SK-N-SH (cell line): ENCODE measurements around the gene ERGIC2. TPM values are rescaled to one million over a fixed set of nuclear protein-coding genes. Genes with fewer than 3 reads are reported as not detected.

ENCODE experiments used
- CTCF ChIA-PET: fragments of 300-600, 350-600 bp; formaldehyde crosslinking; extraction: SDS; loops from one replicate; lab custom pipeline; 2021; lab: Yijun Ruan, JAX
- POLR2A ChIA-PET: fragments of 350-600 bp; sonication (Branson Sonifier 250); formaldehyde crosslinking; extraction: SDS; loops from one replicate; lab custom pipeline; 2020; ENCODE audit warnings: antibody characterized with exemption, inconsistent platforms; lab: Yijun Ruan, JAX
- DNase-seq: peaks from one replicate; pipeline ENCODE4 v3.0.0; 2012
- H2AFZ ChIP-seq: fragments of 200-600 bp; sonication (generic); 2 replicates; pipeline ENCODE4 v1.8.1; 2016; ENCODE audit warnings: antibody characterized with exemption, mild to moderate bottlenecking, low read depth
- H3F3A ChIP-seq: fragments of 200-600 bp; sonication (generic); replicated peaks from 2 replicates; pipeline ENCODE3; 2016; ENCODE audit warnings: antibody characterized with exemption, mild to moderate bottlenecking; ENCODE audit not compliant: insufficient read depth
- H3K27ac ChIP-seq, 2 experiments: fragments of 200-500 bp in 1 of 2; fragments of 200-600 bp in 1 of 2; sonication (Bioruptor generic) in 1 of 2; sonication (generic), shearing (Covaris generic) in 1 of 2; 2 replicates each; pipeline versions ENCODE4 v1.5.1 to v1.6.1; 2014 to 2016; ENCODE audit warnings: low read depth in 2 of 2, inconsistent platforms in 1 of 2, low read length in 1 of 2, mild to moderate bottlenecking in 1 of 2, mixed read lengths in 1 of 2
- H3K27me3 ChIP-seq: fragments of 200-600 bp; sonication (generic), shearing (Covaris generic); 2 replicates; pipeline ENCODE4 v1.6.1; 2016; ENCODE audit warnings: mixed run types; ENCODE audit not compliant: insufficient read depth
- H3K36me3 ChIP-seq, 2 experiments: fragments of 200-500 bp in 1 of 2; fragments of 200-600 bp in 1 of 2; sonication (Bioruptor generic) in 1 of 2; sonication (generic) in 1 of 2; replicated peaks in 1 of 2; 2 replicates each; pipeline versions ENCODE3 to v1.5.1; 2014 to 2016; ENCODE audit warnings: low read length in 1 of 2, mild to moderate bottlenecking in 1 of 2; ENCODE audit not compliant: insufficient read depth in 2 of 2, control insufficient read depth in 1 of 2
- H3K4me1 ChIP-seq, 2 experiments: fragments of 200-500 bp in 1 of 2; fragments of 200-600 bp in 1 of 2; sonication (Bioruptor generic) in 1 of 2; sonication (generic), shearing (Covaris generic) in 1 of 2; 2 replicates each; pipeline versions ENCODE4 v1.5.1 to v1.6.1; 2014 to 2016; ENCODE audit warnings: low read depth in 1 of 2, low read length in 1 of 2, mixed run types in 1 of 2; ENCODE audit not compliant: insufficient read depth in 2 of 2, control insufficient read depth in 1 of 2
- H3K4me2 ChIP-seq: fragments of 200-600 bp; sonication (generic), shearing (Covaris generic); 2 replicates; pipeline ENCODE4 v1.6.1; 2017; ENCODE audit warnings: mixed run types
- H3K4me3 ChIP-seq, 2 experiments: fragments of 200-500 bp in 1 of 2; fragments of 200-600 bp in 1 of 2; sonication (Bioruptor generic) in 1 of 2; sonication (generic), shearing (Covaris generic) in 1 of 2; 2 replicates each; pipeline versions ENCODE4 v1.5.1 to v1.8.1; 2014 to 2016; ENCODE audit warnings: low read depth in 2 of 2, inconsistent platforms in 1 of 2, low read length in 1 of 2, mild to moderate bottlenecking in 1 of 2, mixed read lengths in 1 of 2, moderate library complexity in 1 of 2
- H3K79me2 ChIP-seq: fragments of 200-600 bp; sonication (generic); 2 replicates; pipeline ENCODE4 v1.8.1; 2017; ENCODE audit warnings: mild to moderate bottlenecking; ENCODE audit not compliant: insufficient read depth
- H3K9ac ChIP-seq: fragments of 200-600 bp; sonication (generic); 2 replicates; pipeline ENCODE4 v1.6.1; 2017; ENCODE audit warnings: mixed run types
- H3K9me2 ChIP-seq: fragments of 200-600 bp; sonication (generic); 2 replicates; pipeline ENCODE4 v1.6.1; 2017; ENCODE audit warnings: mixed run types
- H3K9me3 ChIP-seq: fragments of 200-600 bp; sonication (generic); 2 replicates; pipeline ENCODE4 v1.6.1; 2017; ENCODE audit warnings: mixed run types, mild to moderate bottlenecking, moderate library complexity
- H4K20me1 ChIP-seq: fragments of 200-600 bp; sonication (generic); 2 replicates; pipeline ENCODE4 v1.6.1; 2017; ENCODE audit warnings: mild to moderate bottlenecking, mixed run types; ENCODE audit not compliant: insufficient read depth
- CHD2 ChIP-seq: fragments of 150-350 bp; IDR thresholded peaks from 2 replicates; pipeline ENCODE4 v1.6.1; 2018; ENCODE audit warnings: low read length; ENCODE audit not compliant: partially characterized antibody
- EP300 ChIP-seq, 2 experiments: IDR thresholded peaks; 2 replicates each; pipeline versions ENCODE4 v1.4.0 to v1.6.1; 2012; ENCODE audit warnings: borderline replicate concordance in 1 of 2, low read depth in 1 of 2, low read length in 1 of 2
- EZH2phosphoT487 ChIP-seq: fragments of 200-600 bp; sonication (generic); IDR thresholded peaks from 2 replicates; pipeline ENCODE4 v1.6.1; 2017; ENCODE audit warnings: low read depth, mixed run types, mild to moderate bottlenecking, antibody characterized with exemption, moderate library complexity, borderline replicate concordance
- FOXJ3 ChIP-seq: sonication (generic); formaldehyde crosslinking; IDR thresholded peaks from 2 replicates; pipeline ENCODE4 v1.5.1; 2020; ENCODE audit warnings: mild to moderate bottlenecking, missing genetic modification reagents
- GATA2 ChIP-seq: sonication (generic); formaldehyde crosslinking; IDR thresholded peaks from 2 replicates; pipeline ENCODE4 v1.5.0; 2020; ENCODE audit warnings: mild to moderate bottlenecking, missing genetic modification reagents
- JUND ChIP-seq: IDR thresholded peaks from 2 replicates; pipeline ENCODE4 v1.4.0; 2012
- NFIC ChIP-seq: IDR thresholded peaks from 2 replicates; pipeline ENCODE4 v1.4.0; 2012; ENCODE audit warnings: borderline replicate concordance
- NRF1 ChIP-seq: IDR thresholded peaks from 2 replicates; pipeline ENCODE4 v1.6.1; 2012; ENCODE audit warnings: low read depth, mild to moderate bottlenecking, low read length
- POLR2AphosphoS5 ChIP-seq: IDR thresholded peaks from 2 replicates; pipeline ENCODE4 v1.6.1; 2012; ENCODE audit warnings: low read depth, low read length
- RCOR1 ChIP-seq: fragments of 150-350 bp; IDR thresholded peaks from 2 replicates; pipeline ENCODE4 v1.6.1; 2017; ENCODE audit warnings: antibody characterized with exemption, low read length
- RFX5 ChIP-seq: IDR thresholded peaks from 2 replicates; pipeline ENCODE4 v1.6.1; 2012; ENCODE audit warnings: mild to moderate bottlenecking, improper control_type of control experiment, low read length
- YY1 ChIP-seq: IDR thresholded peaks from 2 replicates; pipeline ENCODE4 v1.4.0; 2012; ENCODE audit warnings: low read depth, mild to moderate bottlenecking
- WGBS: methylation state at CpG from one replicate; pipeline ENCODE4 v1.1.6; 2017; ENCODE audit warnings: low lambda C conversion rate; 5-methylcytosine and 5-hydroxymethylcytosine counted together
- polyA plus RNA-seq, 3 experiments: library from polyadenylated mRNA; depleted of rRNA; stranded (reverse); fragments of >200 nt; gene quantifications; 2 replicates each; pipeline ENCODE4 v1.2.3, GENCODE V29; 2012
- TF ChIP-seq, protein P1 (sequence below): IDR thresholded peaks from 2 replicates; pipeline ENCODE4 v1.6.1; 2012; ENCODE audit warnings: mild to moderate bottlenecking, low read depth, low read length, moderate library complexity
- TF ChIP-seq, protein P2 (sequence below): fragments of 200-600 bp; sonication (generic); IDR thresholded peaks from 2 replicates; pipeline ENCODE4 v1.6.1; 2017; ENCODE audit warnings: antibody characterized with exemption, mild to moderate bottlenecking, moderate library complexity
- TF ChIP-seq, protein P3 (sequence below): IDR thresholded peaks from 2 replicates; pipeline ENCODE4 v1.4.0; 2012; ENCODE audit warnings: low read depth, borderline replicate concordance

ERGIC2 gene
- polyA plus RNA-seq, 1 of the 3 experiments (the other 2 are of a cell fraction): 22.1 TPM

DNA sequence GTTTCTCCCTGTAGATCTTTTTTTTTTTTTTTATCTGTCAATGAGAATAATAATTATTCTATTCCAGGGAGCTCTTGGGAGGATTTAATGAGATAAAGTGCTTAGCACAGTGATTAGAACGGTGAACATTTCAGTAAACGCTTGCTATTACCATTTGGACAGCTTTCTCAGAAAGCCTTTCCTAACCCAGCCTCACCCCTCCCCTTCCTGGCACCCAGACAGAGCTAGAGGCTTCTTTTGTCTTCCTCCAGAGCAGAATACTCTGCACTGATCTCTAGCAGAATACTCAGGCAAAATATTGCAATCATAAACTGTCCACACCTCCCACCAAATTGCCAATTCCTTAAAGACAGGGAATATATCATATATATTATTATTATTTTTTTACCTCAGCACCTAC is 66.6 kb downstream of the ERGIC2 start:
- Histone ChIP-seq H3K9me3 (no peaks in the 10 kb centered on the region), H4K20me1 (no peaks in the 10 kb centered on the region), H3K27ac (no peak overlapping the region), H3K4me1 (peaks cover 5 to 9% of the 10 kb centered on the region in 2 experiments; a peak in 3 of 4 replicates), H3K9me2 (no peaks in the 10 kb centered on the region), H3K9ac (no peak overlapping the region), H3K36me3 (peaks cover 0 to 4% of the 10 kb centered on the region in 2 experiments), H2AFZ (no peak overlapping the region), H3K79me2 (no peaks in the 10 kb centered on the region), H3K27me3 (no peaks in the 10 kb centered on the region), H3K4me3 (no peak overlapping the region), H3K4me2 (no peak overlapping the region), H3F3A (peaks cover 18% of the 10 kb centered on the region)
- WGBS: 74% methylated on average over 2 of the region's 2 CpGs
- CTCF ChIA-PET: interaction anchor here (6.9 kb wide), 1 partner anchor 243 kb away, joined by 109 read pairs; no protein-coding TSS in a partner anchor
- no peak for DNase-seq
- TF ChIP-seq RFX5: no peak
- TF ChIP-seq NFIC: no peak
- no peak for TF ChIP-seq EZH2phosphoT487
- TF ChIP-seq, protein P1, sequence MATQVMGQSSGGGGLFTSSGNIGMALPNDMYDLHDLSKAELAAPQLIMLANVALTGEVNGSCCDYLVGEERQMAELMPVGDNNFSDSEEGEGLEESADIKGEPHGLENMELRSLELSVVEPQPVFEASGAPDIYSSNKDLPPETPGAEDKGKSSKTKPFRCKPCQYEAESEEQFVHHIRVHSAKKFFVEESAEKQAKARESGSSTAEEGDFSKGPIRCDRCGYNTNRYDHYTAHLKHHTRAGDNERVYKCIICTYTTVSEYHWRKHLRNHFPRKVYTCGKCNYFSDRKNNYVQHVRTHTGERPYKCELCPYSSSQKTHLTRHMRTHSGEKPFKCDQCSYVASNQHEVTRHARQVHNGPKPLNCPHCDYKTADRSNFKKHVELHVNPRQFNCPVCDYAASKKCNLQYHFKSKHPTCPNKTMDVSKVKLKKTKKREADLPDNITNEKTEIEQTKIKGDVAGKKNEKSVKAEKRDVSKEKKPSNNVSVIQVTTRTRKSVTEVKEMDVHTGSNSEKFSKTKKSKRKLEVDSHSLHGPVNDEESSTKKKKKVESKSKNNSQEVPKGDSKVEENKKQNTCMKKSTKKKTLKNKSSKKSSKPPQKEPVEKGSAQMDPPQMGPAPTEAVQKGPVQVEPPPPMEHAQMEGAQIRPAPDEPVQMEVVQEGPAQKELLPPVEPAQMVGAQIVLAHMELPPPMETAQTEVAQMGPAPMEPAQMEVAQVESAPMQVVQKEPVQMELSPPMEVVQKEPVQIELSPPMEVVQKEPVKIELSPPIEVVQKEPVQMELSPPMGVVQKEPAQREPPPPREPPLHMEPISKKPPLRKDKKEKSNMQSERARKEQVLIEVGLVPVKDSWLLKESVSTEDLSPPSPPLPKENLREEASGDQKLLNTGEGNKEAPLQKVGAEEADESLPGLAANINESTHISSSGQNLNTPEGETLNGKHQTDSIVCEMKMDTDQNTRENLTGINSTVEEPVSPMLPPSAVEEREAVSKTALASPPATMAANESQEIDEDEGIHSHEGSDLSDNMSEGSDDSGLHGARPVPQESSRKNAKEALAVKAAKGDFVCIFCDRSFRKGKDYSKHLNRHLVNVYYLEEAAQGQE: no peak
- TF ChIP-seq POLR2AphosphoS5: no peak
- no peak for TF ChIP-seq CHD2
- POLR2A ChIA-PET: no interaction called here

DNA sequence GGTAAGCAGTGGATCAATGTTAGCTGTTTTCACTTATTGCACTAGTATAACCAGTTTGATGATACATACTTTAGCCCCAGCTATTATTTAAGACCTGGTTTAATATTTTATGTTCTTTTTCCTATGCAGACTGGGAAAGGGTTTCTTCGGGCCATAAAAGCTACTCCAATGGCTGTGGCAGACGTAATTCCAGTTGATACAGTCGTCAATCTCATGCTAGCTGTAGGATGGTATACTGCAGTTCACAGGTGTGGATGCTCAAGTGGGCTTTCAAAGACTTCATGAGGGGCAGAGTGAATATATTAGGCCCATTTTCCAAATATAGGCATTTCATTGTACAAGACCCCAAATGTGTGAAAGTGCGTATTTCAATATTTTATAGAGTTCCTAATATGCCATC is 70.1 kb downstream of the ERGIC2 start:
- no peak for DNase-seq
- Histone ChIP-seq H3F3A (peaks cover under 1% of the 10 kb centered on the region), H3K9me3 (no peaks in the 10 kb centered on the region), H3K36me3 (peaks cover 0 to 4% of the 10 kb centered on the region in 2 experiments), H3K4me1 (peaks cover 0 to 3% of the 10 kb centered on the region in 2 experiments; a peak in 2 of 4 replicates), H3K4me2 (no peak overlapping the region), H3K27me3 (no peaks in the 10 kb centered on the region), H3K4me3 (no peak overlapping the region), H2AFZ (no peak overlapping the region), H3K9me2 (no peaks in the 10 kb centered on the region), H3K9ac (no peak overlapping the region), H3K27ac (no peak overlapping the region), H4K20me1 (no peaks in the 10 kb centered on the region), H3K79me2 (no peaks in the 10 kb centered on the region)
- 81% methylated on average over 4 of the region's 4 CpGs for WGBS
- ChIA-PET POLR2A (no interaction called here), CTCF (interaction anchor here (1.6 kb wide), 1 partner anchor 237 kb away, joined by 6 read pairs; no protein-coding TSS in a partner anchor)
- TF ChIP-seq RFX5: no peak
- no peak for TF ChIP-seq JUND
- no peak for TF ChIP-seq NRF1
- TF ChIP-seq, protein P1: no peak
- TF ChIP-seq RCOR1: no peak
- no peak for TF ChIP-seq GATA2
- TF ChIP-seq EP300 (IDR thresholded peaks at IDR 0.05; ENCODE audit: borderline replicate concordance in 1 of 2, low read depth in 1 of 2, low read length in 1 of 2): no peak
- TF ChIP-seq, protein P2, sequence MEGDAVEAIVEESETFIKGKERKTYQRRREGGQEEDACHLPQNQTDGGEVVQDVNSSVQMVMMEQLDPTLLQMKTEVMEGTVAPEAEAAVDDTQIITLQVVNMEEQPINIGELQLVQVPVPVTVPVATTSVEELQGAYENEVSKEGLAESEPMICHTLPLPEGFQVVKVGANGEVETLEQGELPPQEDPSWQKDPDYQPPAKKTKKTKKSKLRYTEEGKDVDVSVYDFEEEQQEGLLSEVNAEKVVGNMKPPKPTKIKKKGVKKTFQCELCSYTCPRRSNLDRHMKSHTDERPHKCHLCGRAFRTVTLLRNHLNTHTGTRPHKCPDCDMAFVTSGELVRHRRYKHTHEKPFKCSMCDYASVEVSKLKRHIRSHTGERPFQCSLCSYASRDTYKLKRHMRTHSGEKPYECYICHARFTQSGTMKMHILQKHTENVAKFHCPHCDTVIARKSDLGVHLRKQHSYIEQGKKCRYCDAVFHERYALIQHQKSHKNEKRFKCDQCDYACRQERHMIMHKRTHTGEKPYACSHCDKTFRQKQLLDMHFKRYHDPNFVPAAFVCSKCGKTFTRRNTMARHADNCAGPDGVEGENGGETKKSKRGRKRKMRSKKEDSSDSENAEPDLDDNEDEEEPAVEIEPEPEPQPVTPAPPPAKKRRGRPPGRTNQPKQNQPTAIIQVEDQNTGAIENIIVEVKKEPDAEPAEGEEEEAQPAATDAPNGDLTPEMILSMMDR: no peak
- TF ChIP-seq NFIC: no peak
- no peak for TF ChIP-seq FOXJ3 (CRISPR knock-in tag)
- TF ChIP-seq, protein P3, sequence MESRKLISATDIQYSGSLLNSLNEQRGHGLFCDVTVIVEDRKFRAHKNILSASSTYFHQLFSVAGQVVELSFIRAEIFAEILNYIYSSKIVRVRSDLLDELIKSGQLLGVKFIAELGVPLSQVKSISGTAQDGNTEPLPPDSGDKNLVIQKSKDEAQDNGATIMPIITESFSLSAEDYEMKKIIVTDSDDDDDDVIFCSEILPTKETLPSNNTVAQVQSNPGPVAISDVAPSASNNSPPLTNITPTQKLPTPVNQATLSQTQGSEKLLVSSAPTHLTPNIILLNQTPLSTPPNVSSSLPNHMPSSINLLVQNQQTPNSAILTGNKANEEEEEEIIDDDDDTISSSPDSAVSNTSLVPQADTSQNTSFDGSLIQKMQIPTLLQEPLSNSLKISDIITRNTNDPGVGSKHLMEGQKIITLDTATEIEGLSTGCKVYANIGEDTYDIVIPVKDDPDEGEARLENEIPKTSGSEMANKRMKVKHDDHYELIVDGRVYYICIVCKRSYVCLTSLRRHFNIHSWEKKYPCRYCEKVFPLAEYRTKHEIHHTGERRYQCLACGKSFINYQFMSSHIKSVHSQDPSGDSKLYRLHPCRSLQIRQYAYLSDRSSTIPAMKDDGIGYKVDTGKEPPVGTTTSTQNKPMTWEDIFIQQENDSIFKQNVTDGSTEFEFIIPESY: no peak
- TF ChIP-seq YY1: no peak
